SK-N-SH treated with all-trans-retinoic acid at 6 μM for 48 hours (cell line): ENCODE measurements around the gene NOTUM.

Experiments used
- ATAC-seq: fragments of 200-7000 bp; cut with Tn5 transposase; 3 replicates; pipeline ENCODE4 v1.9.1; 2020; ENCODE audit warnings: mild to moderate bottlenecking, moderate library complexity
- ARNTL ChIP-seq: fragments of 450-650 bp; formaldehyde crosslinking; IDR thresholded peaks from 2 replicates; pipeline ENCODE4 v1.5.0; 2020; ENCODE audit warnings: low read depth, mild to moderate bottlenecking, moderate library complexity, borderline replicate concordance
- CREB5 ChIP-seq: fragments of 250-450 bp; sonication (Bioruptor Pico); IDR thresholded peaks from 2 replicates; pipeline ENCODE4 v1.5.1; 2020; ENCODE audit warnings: low read depth, mild to moderate bottlenecking, moderate library complexity
- CSDC2 ChIP-seq: fragments of 250-450 bp; sonication (Bioruptor Pico); IDR thresholded peaks from 2 replicates; pipeline ENCODE4 v1.5.0; 2020; ENCODE audit warnings: mild to moderate bottlenecking, moderate library complexity
- CSRNP3 ChIP-seq: fragments of 250-450 bp; sonication (Bioruptor Pico); IDR thresholded peaks from 2 replicates; pipeline ENCODE4 v1.5.1; 2021; ENCODE audit warnings: mild to moderate bottlenecking, moderate library complexity
- ESRRG ChIP-seq: fragments of 250-450 bp; sonication (Bioruptor Pico); IDR thresholded peaks from 2 replicates; pipeline ENCODE4 v1.6.1; 2021; ENCODE audit warnings: mild to moderate bottlenecking
- GLIS3 ChIP-seq: fragments of 250-450 bp; sonication (Bioruptor Pico); IDR thresholded peaks from 2 replicates; pipeline ENCODE4 v1.5.0; 2020; ENCODE audit warnings: mild to moderate bottlenecking, moderate library complexity
- ISL1 ChIP-seq: fragments of 250-450 bp; sonication (Bioruptor Pico); IDR thresholded peaks from 2 replicates; pipeline ENCODE4 v2.1.2; 2022; ENCODE audit warnings: mild to moderate bottlenecking, moderate library complexity
- OSR1 ChIP-seq: fragments of 250-450 bp; sonication (Bioruptor Pico); IDR thresholded peaks from 2 replicates; pipeline ENCODE4 v1.8.0; 2022; ENCODE audit warnings: moderate library complexity, mild to moderate bottlenecking, inconsistent platforms
- PATZ1 ChIP-seq: fragments of 250-450 bp; sonication (Bioruptor Pico); IDR thresholded peaks from 2 replicates; pipeline ENCODE4 v1.8.0; 2020; ENCODE audit warnings: mild to moderate bottlenecking, moderate library complexity, borderline replicate concordance
- POU6F1 ChIP-seq: fragments of 250-450 bp; sonication (Bioruptor Pico); IDR thresholded peaks from 2 replicates; pipeline ENCODE4 v1.8.0; 2021; ENCODE audit warnings: low read depth, mild to moderate bottlenecking, moderate library complexity, borderline replicate concordance
- PPARA ChIP-seq: fragments of 250-450 bp; sonication (Bioruptor Pico); IDR thresholded peaks from 2 replicates; pipeline ENCODE4 v1.5.0; 2020; ENCODE audit warnings: mild to moderate bottlenecking, borderline replicate concordance
- RARB ChIP-seq: fragments of 250-450 bp; sonication (Bioruptor Pico); IDR thresholded peaks from 2 replicates; pipeline ENCODE4 v1.8.0; 2021; ENCODE audit warnings: mild to moderate bottlenecking, moderate library complexity
- SNAI2 ChIP-seq: fragments of 250-450 bp; sonication (Bioruptor Pico); IDR thresholded peaks from 2 replicates; pipeline ENCODE4 v1.5.0; 2020; ENCODE audit warnings: mild to moderate bottlenecking, moderate library complexity
- TOX ChIP-seq: fragments of 250-450 bp; sonication (Bioruptor Pico); IDR thresholded peaks from 2 replicates; pipeline ENCODE4 v1.8.0; 2021; ENCODE audit warnings: mild to moderate bottlenecking, moderate library complexity, borderline replicate concordance
- TSHZ2 ChIP-seq: fragments of 250-450 bp; sonication (Bioruptor Pico); IDR thresholded peaks from 2 replicates; pipeline ENCODE4 v1.5.0; 2020; ENCODE audit warnings: mild to moderate bottlenecking, moderate library complexity
- ZC3H10 ChIP-seq: fragments of 250-450 bp; sonication (Bioruptor Pico); IDR thresholded peaks from 2 replicates; pipeline ENCODE4 v1.5.1; 2021; ENCODE audit warnings: mild to moderate bottlenecking, moderate library complexity
- ZFP3 ChIP-seq: fragments of 250-450 bp; sonication (Bioruptor Pico); IDR thresholded peaks from 2 replicates; pipeline ENCODE4 v1.5.0; 2020; ENCODE audit warnings: mild to moderate bottlenecking, moderate library complexity
- ZFP30 ChIP-seq: fragments of 450-650 bp; formaldehyde crosslinking; IDR thresholded peaks from 2 replicates; pipeline ENCODE4 v1.5.0; 2022; ENCODE audit warnings: mild to moderate bottlenecking, moderate library complexity
- ZNF70 ChIP-seq: fragments of 450-650 bp; formaldehyde crosslinking; IDR thresholded peaks from 2 replicates; pipeline ENCODE4 v1.5.0; 2020; ENCODE audit warnings: mild to moderate bottlenecking, moderate library complexity
- ZNF8 ChIP-seq: fragments of 450-650 bp; formaldehyde crosslinking; IDR thresholded peaks from 2 replicates; pipeline ENCODE4 v1.5.0; 2020; ENCODE audit warnings: mild to moderate bottlenecking, moderate library complexity

Gene NOTUM

GRCh38 chr17:81962499-81963441 is 1.8 kb upstream of the NOTUM start:
- ATAC-seq = no peak
- TF ChIP-seq POU6F1 (CRISPR knock-in tag) (no peak), GLIS3 (CRISPR knock-in tag) (no peak), ZNF70 (CRISPR knock-in tag) (no peak), ZNF8 (CRISPR knock-in tag) (no peak), ZC3H10 (no peak), RARB (CRISPR knock-in tag) (no peak), TSHZ2 (no peak), CSDC2 (CRISPR knock-in tag) (no peak), ARNTL (CRISPR knock-in tag) (no peak), ESRRG (CRISPR knock-in tag) (no peak), CREB5 (CRISPR knock-in tag) (no peak), ZFP3 (CRISPR knock-in tag) (no peak), ZFP30 (CRISPR knock-in tag) (no peak), PPARA (CRISPR knock-in tag) (no peak), CSRNP3 (no peak)

GRCh38 chr17:81961521-81962498 is 823 bp upstream of the NOTUM start:
- no peak for ATAC-seq
- TF ChIP-seq PATZ1 (CRISPR knock-in tag) (no peak), ARNTL (CRISPR knock-in tag) (no peak), ZC3H10 (no peak), ZFP30 (CRISPR knock-in tag) (no peak), CSRNP3 (no peak), SNAI2 (no peak), OSR1 (CRISPR knock-in tag) (no peak), TOX (no peak), ZNF8 (CRISPR knock-in tag) (no peak), ISL1 (no peak)
